ENCODE data around the gene SAV1.

SAV1 gene

GRCh38 chr14:50667996-50668825 is at the start of gene SAV1:
Gene SAV1, minus strand, starts transcription at chr14:50668306. Its CDS starts 339 bp downstream, at chr14:50667967.
- peak; percentile 81 for DNase-seq (ENCODE audit: low read depth)
- TF ChIP-seq CTCF (IDR thresholded peaks at IDR 0.05; ENCODE audit: insufficient read depth, low read depth, low read length, missing control alignments): no peak
- H3K4me3 ChIP-seq (ENCODE audit: low read length): peak within 1 kb of the TSS; percentile 78

- DNase-seq (ENCODE audit: low read depth): no peak
- no peak for TF ChIP-seq CTCF (IDR thresholded peaks at IDR 0.05; ENCODE audit: insufficient read depth, low read depth, low read length, missing control alignments)
- no peak overlapping the region for H3K4me3 ChIP-seq (ENCODE audit: low read length)
Observed at GRCh38 chr14:50717811-50718210, 49.7 kb upstream of the SAV1 start.

DNA sequence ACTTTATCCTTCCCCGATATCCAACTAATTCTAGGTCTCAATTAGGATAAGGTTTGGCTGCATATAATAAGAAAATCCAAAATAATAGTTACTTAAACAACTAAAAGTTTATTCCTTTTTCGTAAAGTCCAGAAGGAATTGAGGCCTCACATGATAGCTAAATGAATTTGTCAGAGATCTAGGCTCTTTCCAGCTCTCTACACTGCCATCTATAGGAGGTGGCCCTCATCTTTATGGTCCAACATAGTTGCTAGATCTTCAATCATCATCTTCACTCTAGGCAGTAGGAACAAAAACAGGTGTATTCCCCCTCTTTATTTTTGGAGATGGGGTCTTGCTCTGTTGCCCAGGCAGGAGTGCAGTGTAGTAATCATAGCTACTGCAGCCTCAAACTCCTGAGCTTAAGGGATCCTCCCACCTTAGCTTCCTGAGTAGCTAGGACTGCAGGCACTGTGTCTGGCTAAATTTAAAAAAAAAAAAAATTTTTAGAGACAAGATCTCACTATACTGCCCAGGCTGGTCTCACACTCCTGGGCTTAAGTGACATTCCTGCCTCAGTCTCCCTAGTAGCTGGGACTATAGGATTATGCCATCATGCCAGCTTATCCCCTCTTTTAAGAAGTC is 46.5 kb upstream of the SAV1 start:
- DNase-seq (ENCODE audit: low read depth): peak; percentile 62
- TF ChIP-seq CTCF (IDR thresholded peaks at IDR 0.05; ENCODE audit: insufficient read depth, low read depth, low read length, missing control alignments): peak; percentile 79
- no peak overlapping the region for H3K4me3 ChIP-seq (ENCODE audit: low read length)

DNA sequence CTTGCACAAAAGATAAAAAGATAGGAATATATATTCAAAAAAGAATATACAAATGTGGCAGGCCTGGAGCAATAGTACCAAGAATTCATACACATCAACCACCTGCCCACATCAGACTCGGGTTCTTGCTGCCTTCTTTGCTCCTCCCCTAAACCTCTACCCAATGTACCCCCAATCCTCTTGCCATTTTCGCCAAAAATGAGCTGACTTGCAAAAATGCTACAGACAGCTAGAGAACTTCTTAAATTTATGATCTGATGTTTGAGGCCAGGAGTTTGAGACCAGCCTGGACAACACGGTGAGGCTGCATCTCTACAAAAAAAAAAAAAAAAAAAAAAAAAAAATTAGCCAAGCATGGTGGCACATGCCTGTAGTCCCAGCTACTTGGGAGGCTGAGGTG is 42.9 kb upstream of the SAV1 start:
- no peak for TF ChIP-seq CTCF (IDR thresholded peaks at IDR 0.05; ENCODE audit: insufficient read depth, low read depth, low read length, missing control alignments)
- DNase-seq (ENCODE audit: low read depth): no peak
- H3K4me3 ChIP-seq (ENCODE audit: low read length): no peak overlapping the region

DNA sequence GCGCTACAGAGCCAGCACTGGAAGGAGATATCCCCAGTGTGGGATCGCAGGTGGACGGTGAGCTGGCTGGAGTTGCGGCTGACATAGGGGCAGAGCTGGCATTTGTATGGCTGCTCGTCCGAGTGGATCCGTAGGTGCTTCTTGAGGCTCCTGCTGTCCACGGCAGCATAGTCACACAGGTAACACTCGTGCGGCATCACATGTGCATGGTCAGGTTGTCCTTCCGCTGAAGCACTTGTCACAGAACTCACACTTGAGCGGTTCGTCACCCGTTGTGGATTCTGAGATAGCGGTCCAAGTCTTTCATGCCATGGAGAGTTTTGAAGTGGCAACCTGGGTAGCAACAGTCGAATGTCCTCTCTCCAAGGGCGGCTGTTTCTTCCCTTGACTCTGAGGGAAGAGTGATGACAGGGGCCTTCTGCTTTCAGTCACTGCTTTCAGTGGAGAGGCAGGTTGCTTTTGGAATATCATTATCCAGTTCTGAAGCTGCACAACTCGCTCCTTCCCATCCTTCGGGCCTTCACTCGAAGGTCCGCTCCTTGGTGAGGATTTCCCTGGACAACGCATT is 37.0 kb upstream of the SAV1 start:
- no peak for TF ChIP-seq CTCF (IDR thresholded peaks at IDR 0.05; ENCODE audit: insufficient read depth, low read depth, low read length, missing control alignments)
- DNase-seq (ENCODE audit: low read depth): no peak
- H3K4me3 ChIP-seq (ENCODE audit: low read length): no peak overlapping the region

DNA sequence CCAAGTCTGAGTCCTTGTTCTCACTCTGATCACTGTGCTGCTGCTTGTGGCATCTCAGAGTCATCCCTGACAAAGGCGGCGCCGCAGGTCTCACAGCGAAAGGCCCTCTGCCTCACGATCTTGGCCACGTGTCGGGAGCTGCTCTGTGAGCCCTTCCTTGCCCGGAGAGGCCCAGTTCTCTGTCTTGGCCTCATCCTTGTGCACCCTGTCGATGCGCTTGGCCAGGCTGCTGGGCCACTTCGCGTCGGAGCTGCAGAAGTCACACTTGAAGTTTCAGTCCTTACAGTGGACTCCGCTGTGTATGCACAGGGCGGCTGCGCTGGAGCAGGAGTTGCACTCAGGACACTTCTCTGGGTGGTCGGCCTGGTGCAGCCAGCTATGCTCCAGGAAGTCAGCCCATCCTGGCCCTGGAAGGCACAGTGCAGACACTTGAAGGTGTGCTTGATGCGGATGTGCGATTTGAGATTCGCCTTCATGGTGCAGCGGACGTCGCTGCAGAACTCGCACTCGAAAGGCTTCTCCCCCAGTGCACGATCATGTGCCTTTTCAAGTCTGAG is 36.4 kb upstream of the SAV1 start:
- no peak for TF ChIP-seq CTCF (IDR thresholded peaks at IDR 0.05; ENCODE audit: insufficient read depth, low read depth, low read length, missing control alignments)
- DNase-seq (ENCODE audit: low read depth): no peak

More for the DNA sequence above, 36.4 kb upstream of the SAV1 start:
- no peak overlapping the region for H3K4me3 ChIP-seq (ENCODE audit: low read length)
